ENCODE measurements around the gene ZNF570. TPM values are rescaled to one million over a fixed set of nuclear protein-coding genes. Genes with fewer than 3 reads are reported as not detected.

The ZNF570 gene
- total and polyA plus RNA-seq, 2 of the 13 experiments (the other 11 are each of a cell fraction or from before 2014, with no cell fraction given), result 1.0 to 4.4 TPM

GRCh38 chr19:37468961-37469777 lies at the start of gene ZNF570 (continued):
- no peak for TF ChIP-seq REST (IDR thresholded peaks at IDR 0.05; ENCODE audit: borderline replicate concordance in 1 of 2, low read depth in 1 of 2, low read length in 2 of 2)
- TF ChIP-seq JUNB (CRISPR knock-in tag; IDR thresholded peaks at IDR 0.05; ENCODE audit: borderline replicate concordance), result no peak
- TF ChIP-seq ERF (CRISPR knock-in tag; IDR thresholded peaks at IDR 0.05), result peak; percentile 38; the same call in 1 of the 2 replicates
- peak; percentile 83; the same call in 1 of the 2 replicates for TF ChIP-seq NFATC3 (CRISPR knock-in tag; IDR thresholded peaks at IDR 0.05)
- TF ChIP-seq ZSCAN5A (CRISPR knock-in tag; IDR thresholded peaks at IDR 0.05; ENCODE audit: borderline replicate concordance), result no peak
- TF ChIP-seq RERE (CRISPR knock-in tag; IDR thresholded peaks at IDR 0.05; ENCODE audit: low read depth), result no peak
- TF ChIP-seq ZNF280D (CRISPR knock-in tag; IDR thresholded peaks at IDR 0.05), result peak; percentile 84
- peak; percentile 23; the same call in 1 of the 2 replicates for TF ChIP-seq MED13 (CRISPR knock-in tag; IDR thresholded peaks at IDR 0.05)
- TF ChIP-seq ESRRA (CRISPR knock-in tag; IDR thresholded peaks at IDR 0.05; ENCODE audit: low read depth), result peak; percentile 50; the same call in 1 of the 2 replicates
- no peak for TF ChIP-seq MTERF4 (CRISPR knock-in tag; IDR thresholded peaks at IDR 0.05)
- TF ChIP-seq MIER3 (CRISPR knock-in tag; IDR thresholded peaks at IDR 0.05; ENCODE audit: borderline replicate concordance), result no peak
- TF ChIP-seq ZNF431 (CRISPR knock-in tag; IDR thresholded peaks at IDR 0.05; ENCODE audit: borderline replicate concordance, low read depth), result no peak
